K562 (cell line): ENCODE data around the gene HLA-DOA. TPM values are rescaled to one million over a fixed set of nuclear protein-coding genes. Genes with fewer than 3 reads are reported as not detected.

ENCODE experiments used
- BRF1 ChIP-seq: IDR thresholded peaks from 3 replicates; pipeline ENCODE4 v1.6.1; 2011; ENCODE audit warnings: borderline replicate concordance, mild to moderate bottlenecking; ENCODE audit not compliant: insufficient read length; ENCODE audit errors: extremely low read depth
- CEBPG ChIP-seq, 3 experiments: fragments of 200-800 bp in 1 of 3; sonication (Bioruptor generic) in 1 of 3; sonication (generic) in 1 of 3; formaldehyde crosslinking in 1 of 3; IDR thresholded peaks in 2 of 3; conservative IDR thresholded peaks in 1 of 3; 2 replicates each; pipeline versions ENCODE4 v1.6.1 to v1.8.0; 2016 to 2022; ENCODE audit warnings: missing compliant biosample characterization in 2 of 3, missing genetic modification characterization in 2 of 3, mild to moderate bottlenecking in 1 of 3, missing genetic modification reagents in 1 of 3
- CTCFL ChIP-seq: IDR thresholded peaks from 2 replicates; pipeline ENCODE4 v1.6.1; 2011; ENCODE audit warnings: borderline replicate concordance, low read depth, mild to moderate bottlenecking, moderate library complexity, low read length; ENCODE audit not compliant: insufficient read depth, poor library complexity, severe bottlenecking
- FOXA3 ChIP-seq, 2 experiments: fragments of 450-650 bp in 1 of 2; sonication (generic) in 1 of 2; formaldehyde crosslinking; IDR thresholded peaks in 1 of 2; conservative IDR thresholded peaks in 1 of 2; 2 replicates each; pipeline versions ENCODE4 v1.4.0 to v1.8.0; 2020 to 2022; ENCODE audit warnings: mild to moderate bottlenecking in 2 of 2, missing genetic modification reagents in 1 of 2
- ID3 ChIP-seq, 2 experiments: fragments of 250-450 bp in 1 of 2; fragments of 450-650 bp in 1 of 2; sonication (Bioruptor Pico) in 1 of 2; IDR thresholded peaks; 2 replicates each; pipeline versions ENCODE4 v1.6.1 to v1.8.0; 2016 to 2021; ENCODE audit warnings: mild to moderate bottlenecking in 2 of 2, moderate library complexity in 2 of 2, missing compliant biosample characterization in 1 of 2, missing genetic modification characterization in 1 of 2
- NFIX ChIP-seq: fragments of 250-450 bp; sonication (Bioruptor Pico); IDR thresholded peaks from 2 replicates; pipeline ENCODE4 v1.4.0; 2020; ENCODE audit warnings: low read depth, mild to moderate bottlenecking, moderate library complexity
- REST ChIP-seq, 2 experiments: fragments of 450-650 bp; formaldehyde crosslinking in 1 of 2; IDR thresholded peaks; 2 replicates each; pipeline versions ENCODE4 v1.4.0 to v1.6.1; 2014 to 2020; ENCODE audit warnings: mild to moderate bottlenecking in 2 of 2, borderline replicate concordance in 1 of 2, low read depth in 1 of 2
- SOX6 ChIP-seq: fragments of 450-650 bp; IDR thresholded peaks from 2 replicates; pipeline ENCODE4 v1.6.1; 2014; ENCODE audit warnings: mild to moderate bottlenecking
- ZNF395 ChIP-seq: fragments of 200-800 bp; sonication (Bioruptor generic); IDR thresholded peaks from 2 replicates; pipeline ENCODE4 v1.6.1; 2017; ENCODE audit warnings: missing genetic modification characterization, missing compliant biosample characterization
- ZNF695 ChIP-seq: fragments of 450-650 bp; formaldehyde crosslinking; IDR thresholded peaks from 2 replicates; pipeline ENCODE4 v1.4.0; 2020; ENCODE audit warnings: mild to moderate bottlenecking, moderate library complexity
- polyA plus RNA-seq, 8 experiments: library from polyadenylated mRNA; depleted of rRNA in 4 of 8; stranded (reverse) in 5 of 8; unstranded in 3 of 8; fragments of >200 nt; fragmentation: Nextera tagmentation in 2 of 8; fragmentation: Illumina TruSeq in 1 of 8; extraction: Ambion mirVana in 2 of 8; extraction: Trizol in 1 of 8; gene quantifications; 2 replicates each; pipeline versions ENCODE4 v1.2.1 to v1.2.3, GENCODE V29; 2011 to 2014; ENCODE audit warnings: inconsistent platforms in 1 of 8, missing spikeins in 1 of 8
- total RNA-seq, 7 experiments: library from RNA; depleted of rRNA in 6 of 7; stranded (reverse); fragments of >200 nt in 6 of 7; fragmentation: Illumina TruSeq in 2 of 7; extraction: Trizol in 2 of 7; gene quantifications; 2 replicates each; pipeline versions ENCODE4 v1.2.1 to v1.2.3, GENCODE V29; 2011 to 2021; ENCODE audit warnings: low replicate concordance in 1 of 7

Gene HLA-DOA
- total and polyA plus RNA-seq, 9 of the 15 experiments (the other 6 are each of a cell fraction or from before 2014, with no cell fraction given): 0.07 TPM; not detected in 8

GRCh38 chr6:32984622-32985389 is 24.6 kb downstream of the HLA-DOA start (continued):
- peak; percentile 51 for TF ChIP-seq CTCFL
- TF ChIP-seq ID3 (CRISPR knock-in tag; IDR thresholded peaks at IDR 0.05): no peak
- peak; percentile 57; the same call in 1 of the 2 replicates for TF ChIP-seq ID3 (tag; IDR thresholded peaks at IDR 0.05)
- no peak for TF ChIP-seq ZNF395 (CRISPR knock-in tag)
- TF ChIP-seq REST (IDR thresholded peaks at IDR 0.05; ENCODE audit: borderline replicate concordance): peak; percentile 94
- TF ChIP-seq REST (CRISPR knock-in tag; IDR thresholded peaks at IDR 0.05; ENCODE audit: low read depth): no peak
- TF ChIP-seq CEBPG (CRISPR knock-in tag; IDR thresholded peaks at IDR 0.05): no peak
- no peak for TF ChIP-seq CEBPG (tag; conservative IDR thresholded peaks at IDR 0.05 in 1 of 2, IDR thresholded peaks at IDR 0.05 in 1 of 2)
- TF ChIP-seq SOX6: 0 out of 2 replicates have a peak, but pooled peaks have one; percentile 17
- TF ChIP-seq NFIX (CRISPR knock-in tag): no peak
- no peak for TF ChIP-seq ZNF695 (CRISPR knock-in tag)
- no peak for TF ChIP-seq BRF1
- no peak for TF ChIP-seq FOXA3 (CRISPR knock-in tag; conservative IDR thresholded peaks at IDR 0.05 in 1 of 2, IDR thresholded peaks at IDR 0.05 in 1 of 2)
